HepG2 (cell line): ENCODE results near the gene U2SURP. TPM values are rescaled to one million over a fixed set of nuclear protein-coding genes. Genes with fewer than 3 reads are reported as not detected.

Experiments
- ATAC-seq: fragments of 200-7000 bp; cut with Tn5 transposase; 3 replicates; pipeline ENCODE4 v1.9.1; 2020; ENCODE audit warnings: mild to moderate bottlenecking, moderate library complexity
- Bru-seq: library from RNA; stranded (reverse); fragments of 400-500 nt; gene quantifications from one replicate; lab custom pipeline; 2021; lab: Mats Ljungman, UMichigan
- BruChase-seq, 2 experiments: library from RNA; stranded (reverse); fragments of 400-500 nt; gene quantifications; one replicate each; lab custom pipeline; 2021; lab: Mats Ljungman, UMichigan
- BruUV-seq: library from RNA; stranded (reverse); fragments of 400-500 nt; replicated peaks from 2 replicates; lab custom pipeline; 2021; lab: Mats Ljungman, UMichigan
- CTCF ChIA-PET: fragments of 300-600 bp; formaldehyde crosslinking; extraction: SDS; loops from one replicate; lab custom pipeline; 2021; ENCODE audit warnings: low total read pairs, inconsistent platforms, low intra/inter-chr PET ratio; lab: Yijun Ruan, JAX
- POLR2A ChIA-PET: fragments of 350-600 bp; sonication (Branson Sonifier 250); formaldehyde crosslinking; loops from one replicate; lab custom pipeline; 2020; ENCODE audit warnings: antibody characterized with exemption, inconsistent platforms; lab: Yijun Ruan, JAX
- DNase-seq: peaks from one replicate; pipeline ENCODE4 v3.0.0-alpha.2; 2015; ENCODE audit warnings: low spot score
- FAIRE-seq: peaks from 3 replicates; lab custom pipeline; 2011; peaks lifted over from hg19 to GRCh38; lab: Jason Lieb, UNC
- H2AFZ ChIP-seq: one replicate; pipeline ENCODE4 v1.6.1; 2011; ENCODE audit warnings: low read length, inconsistent platforms
- H3K27ac ChIP-seq: fragments of 300-600 bp; 3 replicates; pipeline ENCODE4 v1.8.0; 2011; ENCODE audit warnings: mixed run types, mild to moderate bottlenecking, mixed read lengths, low read length, inconsistent platforms; ENCODE audit not compliant: insufficient read depth; ENCODE audit errors: extremely low read length
- H3K27me3 ChIP-seq, 2 experiments: fragments of 200-600 bp in 1 of 2; 2 replicates in 1 of 2; 3 replicates in 1 of 2; pipeline versions ENCODE4 v1.6.0 to v1.8.0; 2011; ENCODE audit warnings: low read length in 2 of 2, mild to moderate bottlenecking in 2 of 2, moderate library complexity in 2 of 2, inconsistent platforms in 1 of 2; ENCODE audit not compliant: insufficient read depth in 2 of 2, control insufficient read depth in 1 of 2
- H3K36me3 ChIP-seq, 2 experiments: fragments of 200-600 bp in 1 of 2; replicated peaks in 1 of 2; 2 replicates in 1 of 2; 3 replicates in 1 of 2; pipeline versions ENCODE4 v1.5.1 to v1.8.0; 2011; ENCODE audit warnings: low read length in 2 of 2, inconsistent platforms in 1 of 2; ENCODE audit not compliant: insufficient read depth in 2 of 2, control insufficient read depth in 1 of 2
- H3K4me1 ChIP-seq: 2 replicates; pipeline ENCODE4 v1.5.1; 2012; ENCODE audit warnings: low read length, inconsistent platforms; ENCODE audit not compliant: insufficient read depth
- H3K4me2 ChIP-seq: 2 replicates; pipeline ENCODE4 v1.6.0; 2011; ENCODE audit warnings: low read depth, low read length, inconsistent platforms
- H3K4me3 ChIP-seq, 3 experiments: fragments of 200-600 bp in 1 of 3; sonication (generic), shearing (Covaris generic) in 1 of 3; replicated peaks in 1 of 3; 2 replicates each; pipeline ENCODE4 v1.5.1; 2011 to 2016; ENCODE audit warnings: low read length in 3 of 3, inconsistent platforms in 2 of 3, low read depth in 2 of 3, mild to moderate bottlenecking in 2 of 3, control low read depth in 1 of 3, mixed read lengths in 1 of 3; ENCODE audit not compliant: insufficient read depth in 1 of 3
- H3K79me2 ChIP-seq: one replicate; pipeline ENCODE4 v1.6.1; 2011; ENCODE audit warnings: low read length, inconsistent platforms; ENCODE audit not compliant: insufficient read depth
- H3K9ac ChIP-seq: 2 replicates; pipeline ENCODE4 v1.6.0; 2011; ENCODE audit warnings: mild to moderate bottlenecking, low read depth, low read length, inconsistent platforms; ENCODE audit not compliant: insufficient read depth
- H3K9me3 ChIP-seq: 2 replicates; pipeline ENCODE4 v1.5.1; 2012; ENCODE audit warnings: mild to moderate bottlenecking, low read length
- H4K20me1 ChIP-seq: 2 replicates; pipeline ENCODE4 v1.6.0; 2011; ENCODE audit warnings: inconsistent platforms, mild to moderate bottlenecking, low read length, moderate library complexity; ENCODE audit not compliant: insufficient read depth
- ATF7-NPFF ChIP-seq: sonication (generic); formaldehyde crosslinking; IDR thresholded peaks from 2 replicates; pipeline ENCODE4 v1.8.1; 2023; ENCODE audit warnings: mild to moderate bottlenecking, low read depth, missing genetic modification reagents, moderate library complexity
- KLF6 ChIP-seq: IDR thresholded peaks from 2 replicates; pipeline ENCODE4 v1.8.0; 2016; ENCODE audit warnings: missing biosample characterization, missing genetic modification reagents
- MBD4 ChIP-seq: IDR thresholded peaks from 2 replicates; pipeline ENCODE4 v1.6.1; 2012; ENCODE audit warnings: low read length, inconsistent platforms, borderline replicate concordance
- MED1 ChIP-seq: sonication (generic); formaldehyde crosslinking; IDR thresholded peaks from 2 replicates; pipeline ENCODE4 v1.4.0; 2020; ENCODE audit warnings: missing genetic modification reagents
- NAIF1 ChIP-seq: sonication (generic); formaldehyde crosslinking; IDR thresholded peaks from 2 replicates; pipeline ENCODE4 v1.5.0; 2020; ENCODE audit warnings: mild to moderate bottlenecking, missing genetic modification reagents, borderline replicate concordance
- NONO ChIP-seq, 2 experiments: fragments of 450-650 bp in 1 of 2; sonication (generic) in 1 of 2; formaldehyde crosslinking in 1 of 2; IDR thresholded peaks in 1 of 2; conservative IDR thresholded peaks in 1 of 2; 2 replicates each; pipeline versions ENCODE4 v1.6.1 to v1.8.0; 2017 to 2022; ENCODE audit warnings: mild to moderate bottlenecking in 1 of 2, missing genetic modification reagents in 1 of 2, moderate library complexity in 1 of 2
- PAX8 ChIP-seq: sonication (generic); formaldehyde crosslinking; IDR thresholded peaks from 2 replicates; pipeline ENCODE4 v1.8.0; 2022; ENCODE audit warnings: mild to moderate bottlenecking, missing genetic modification reagents, borderline replicate concordance
- SIN3B ChIP-seq: fragments of 150-350 bp; IDR thresholded peaks from 2 replicates; pipeline ENCODE4 v1.6.1; 2014; ENCODE audit warnings: low read length
- SRSF9 ChIP-seq: fragments of 200-400 bp; formaldehyde crosslinking; IDR thresholded peaks from 2 replicates; pipeline ENCODE4 v1.6.1; 2018; ENCODE audit warnings: borderline replicate concordance, mild to moderate bottlenecking, low read depth, low read length; ENCODE audit not compliant: insufficient read depth, poor library complexity, severe bottlenecking
- ZFP41 ChIP-seq: sonication (generic); formaldehyde crosslinking; IDR thresholded peaks from 2 replicates; pipeline ENCODE4 v1.4.0; 2020; ENCODE audit warnings: mild to moderate bottlenecking, missing genetic modification reagents, borderline replicate concordance
- ZNF180 ChIP-seq: sonication (generic); formaldehyde crosslinking; IDR thresholded peaks from 2 replicates; pipeline ENCODE4 v1.4.0; 2020; ENCODE audit warnings: low read depth, missing genetic modification reagents, borderline replicate concordance
- WGBS: methylation state at CpG from one replicate; pipeline ENCODE4 v1.1.6; 2017; ENCODE audit warnings: low lambda C conversion rate; 5-methylcytosine and 5-hydroxymethylcytosine counted together
- in situ Hi-C: cut with HindIII; loops from 2 replicates; pipeline ENCODE4 v1.10.0; 2017; ENCODE audit warnings: low pct_unique_long_range_greater_than_20kb; ENCODE audit not compliant: extremely low pct_ligation_motif_present
- intact Hi-C: fragments of 100-400 bp; cut with micrococcal nuclease; formaldehyde crosslinking; loops from one replicate; pipeline ENCODE4 v1.10.0; 2022; ENCODE audit not compliant: unreplicated experiment
- long read RNA-seq, 2 experiments: library from RNA in 1 of 2; library from polyadenylated mRNA in 1 of 2; stranded (forward) in 1 of 2; unstranded in 1 of 2; transcript quantifications; one replicate each; pipeline ENCODE4 v2.0.0, GENCODE V29; 2019 to 2022
- polyA minus RNA-seq, 3 experiments: library from RNA; depleted of rRNA, polyadenylated mRNA; stranded (reverse); fragments of >200 nt; gene quantifications; 2 replicates each; pipeline ENCODE4 v1.2.3, GENCODE V29; 2011; ENCODE audit warnings: low replicate concordance in 1 of 3
- polyA plus RNA-seq, 8 experiments: library from polyadenylated mRNA; depleted of rRNA in 3 of 8; stranded (reverse) in 7 of 8; unstranded in 1 of 8; fragments of >200 nt; fragmentation: Illumina TruSeq in 4 of 8; extraction: Trizol in 4 of 8; gene quantifications; 2 replicates each; pipeline versions ENCODE4 v1.2.1 to v1.2.3, GENCODE V29; 2011 to 2016; ENCODE audit warnings: low read depth in 4 of 8, missing spikeins in 1 of 8, mixed read lengths in 1 of 8; ENCODE audit not compliant: insufficient read depth in 1 of 8
- total RNA-seq, 5 experiments: library from RNA; depleted of rRNA; stranded (reverse); fragments of >200 nt; fragmentation: Illumina TruSeq; extraction: Trizol; gene quantifications; 2 replicates each; pipeline ENCODE4 v1.2.3, GENCODE V29; 2016; ENCODE audit warnings: low read depth in 1 of 5
- TF ChIP-seq, protein P1 (sequence below): IDR thresholded peaks from 2 replicates; pipeline ENCODE4 v1.6.1; 2016
- TF ChIP-seq, protein P2 (sequence below): sonication (generic); formaldehyde crosslinking; IDR thresholded peaks from 2 replicates; pipeline ENCODE4 v1.4.0; 2020; ENCODE audit warnings: missing genetic modification reagents
- TF ChIP-seq, protein P3 (sequence below): sonication (generic); formaldehyde crosslinking; IDR thresholded peaks from 2 replicates; pipeline ENCODE4 v1.4.0; 2020; ENCODE audit warnings: low read depth, mild to moderate bottlenecking, missing genetic modification reagents

Gene U2SURP
- total RNA-seq (2016; rRNA removed; fragmentation: Illumina TruSeq; extraction: Trizol) (173 and 250 TPM in 2 replicates), polyA plus RNA-seq (2011; rRNA removed) (41.3 and 55.9 TPM in 2 replicates), polyA minus RNA-seq (2011; rRNA and poly(A)+ RNA removed; ENCODE audit: low replicate concordance) (58.3 and 119 TPM in 2 replicates), Bru-seq, nascent RNA (percentile 96 among the genes with signal in this experiment), BruChase-seq, experiment 1, labeled RNA remaining after a 6-hour chase (percentile 94 among the genes with signal in this experiment), BruChase-seq, experiment 2, labeled RNA remaining after a 2-hour chase (percentile 96 among the genes with signal in this experiment)
- total RNA-seq (2016; cell fraction: cytosol; rRNA removed; fragmentation: Illumina TruSeq; extraction: Trizol; ENCODE audit: low read depth): 14.1 and 18.4 TPM in 2 replicates
- 173 and 234 TPM in 2 replicates for total RNA-seq (2016; cell fraction: insoluble cytoplasmic fraction; rRNA removed; fragmentation: Illumina TruSeq; extraction: Trizol)
- 38.5 and 45.7 TPM in 2 replicates for total RNA-seq (2016; cell fraction: membrane; rRNA removed; fragmentation: Illumina TruSeq; extraction: Trizol)
- total RNA-seq (2016; cell fraction: nucleus; rRNA removed; fragmentation: Illumina TruSeq; extraction: Trizol): 249 and 251 TPM in 2 replicates
- 8.6 and 12.8 TPM in 2 replicates for polyA plus RNA-seq (2011; cell fraction: cytosol; rRNA removed)
- polyA plus RNA-seq (2011; cell fraction: nucleus; rRNA removed): 39.7 and 59.0 TPM in 2 replicates
- 63.0 and 109 TPM in 2 replicates for polyA plus RNA-seq (2012)
- 3.4 and 3.6 TPM in 2 replicates for polyA plus RNA-seq (2016; cell fraction: cytosol; fragmentation: Illumina TruSeq; extraction: Trizol; ENCODE audit: low read depth)
- polyA plus RNA-seq (2016; cell fraction: insoluble cytoplasmic fraction; fragmentation: Illumina TruSeq; extraction: Trizol; ENCODE audit: low read depth): 156 and 157 TPM in 2 replicates
- 9.2 and 11.6 TPM in 2 replicates for polyA plus RNA-seq (2016; cell fraction: membrane; fragmentation: Illumina TruSeq; extraction: Trizol; ENCODE audit: low read depth)
- polyA plus RNA-seq (2016; cell fraction: nucleus; fragmentation: Illumina TruSeq; extraction: Trizol; ENCODE audit: insufficient read depth, low read depth): 227 and 232 TPM in 2 replicates
- 33.5 and 35.1 TPM in 2 replicates for polyA minus RNA-seq (2011; cell fraction: cytosol; rRNA and poly(A)+ RNA removed)
- 254 and 272 TPM in 2 replicates for polyA minus RNA-seq (2011; cell fraction: nucleus; rRNA and poly(A)+ RNA removed)
- long read RNA-seq, experiment 1, full-length matches to known transcripts: 19 of 66 reads
- long read RNA-seq, experiment 1, partial matches to known transcripts: 34 of 66 reads
- long read RNA-seq, experiment 1, other reads (novel, unspliced or antisense): 13 of 66 reads
- long read RNA-seq, experiment 2, partial matches to known transcripts: 13 of 44 reads
- long read RNA-seq, experiment 2, other reads (novel, unspliced or antisense): 31 of 44 reads

DNA sequence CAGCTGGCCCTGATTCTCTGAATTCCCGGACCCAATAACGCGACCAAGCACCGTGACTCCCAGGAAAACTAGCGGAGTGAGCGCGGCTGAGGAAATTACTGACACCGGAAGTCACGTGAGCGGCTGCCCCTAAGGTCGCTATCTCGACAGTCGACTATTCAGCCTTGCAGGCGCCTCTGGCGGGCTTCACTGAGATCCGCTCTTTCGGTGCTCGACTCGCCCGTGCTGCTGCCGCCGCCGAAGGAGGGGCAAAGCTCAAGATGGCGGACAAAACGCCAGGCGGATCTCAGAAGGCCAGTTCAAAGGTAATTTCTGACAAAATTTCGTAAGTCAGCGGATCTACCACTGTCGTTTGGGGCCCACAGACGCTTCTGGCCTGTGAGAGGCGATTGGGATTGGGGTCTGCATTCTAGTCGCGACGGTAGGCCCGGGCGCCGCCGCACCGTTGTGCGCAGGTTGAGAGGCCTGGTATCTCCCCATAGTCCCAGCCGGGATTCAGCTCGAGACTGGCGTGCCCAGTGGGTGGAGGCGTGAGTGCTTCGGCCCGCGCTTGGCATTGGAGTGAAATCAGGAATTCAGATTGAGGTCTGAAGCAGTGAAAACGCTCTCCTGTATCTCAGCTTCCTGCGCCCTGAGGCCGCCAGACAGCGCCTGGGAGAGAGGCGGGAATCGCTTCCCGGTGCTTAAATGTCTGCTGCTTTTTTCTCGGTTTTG lies at the start of gene U2SURP:
Gene U2SURP, plus strand, starts transcription at position 202 of the 714 bp plus-strand sequence. Its CDS starts 59 bp downstream, at position 261.
- ChIA-PET CTCF (no interaction called here), POLR2A (interaction anchor here (0.7 to 2.6 kb wide), 19 partner anchors 9 to 423 kb away, joined by 3 to 17 read pairs (median 4); partner anchors contain the start of genes ATR, PLS1 and TRPC1)
- intact Hi-C loops: loop anchor here (2.0 to 5.0 kb wide), 2 partner anchors 279 to 415 kb away; partner anchors contain the start of gene TRPC1
- Histone ChIP-seq H3K4me1 (peaks cover 60% of the 10 kb centered on the region), H3K4me3 (peak within 1 kb of the TSS; percentile 87 to 92 (median 90)), H3K9me3 (no peaks in the 10 kb centered on the region), H3K36me3 (no peaks in the 10 kb centered on the region), H3K27ac (peak within 1 kb of the TSS; percentile 89), H3K27me3 (no peaks in the 10 kb centered on the region; a peak in 1 of 5 replicates), H3K4me2 (peak within 1 kb of the TSS; percentile 92), H2AFZ (peak within 1 kb of the TSS; percentile 55), H4K20me1 (peaks cover 39% of the 10 kb centered on the region), H3K79me2 (peaks cover 60% of the 10 kb centered on the region), H3K9ac (peak within 1 kb of the TSS; percentile 94)
- in situ Hi-C loops: no loop called here
- peak; percentile 68 for FAIRE-seq
- peak; percentile 85 for ATAC-seq
- TSS peak; percentile 73 for BruUV-seq
- peak; percentile 96 for DNase-seq
- WGBS: 2% methylated on average over 18 of the region's 55 CpGs
- TF ChIP-seq ZNF180 (CRISPR knock-in tag) (no peak), ZFP41 (CRISPR knock-in tag) (no peak), PAX8 (no peak), NAIF1 (peak; percentile 84; the same call in 1 of the 2 replicates), MED1 (CRISPR knock-in tag) (peak; percentile 91), SRSF9 (no peak), SIN3B (peak; percentile 97), NONO (IDR thresholded peaks at IDR 0.05) (no peak), NONO (CRISPR knock-in tag; conservative IDR thresholded peaks at IDR 0.05) (peak; percentile 92), KLF6 (CRISPR knock-in tag) (peak; percentile 88; the same call in 1 of the 2 replicates), ATF7-NPFF (CRISPR knock-in tag) (peak; percentile 73; the same call in 1 of the 2 replicates), MBD4 (no peak; the same call in 1 of the 2 replicates)
- TF ChIP-seq, protein P1, sequence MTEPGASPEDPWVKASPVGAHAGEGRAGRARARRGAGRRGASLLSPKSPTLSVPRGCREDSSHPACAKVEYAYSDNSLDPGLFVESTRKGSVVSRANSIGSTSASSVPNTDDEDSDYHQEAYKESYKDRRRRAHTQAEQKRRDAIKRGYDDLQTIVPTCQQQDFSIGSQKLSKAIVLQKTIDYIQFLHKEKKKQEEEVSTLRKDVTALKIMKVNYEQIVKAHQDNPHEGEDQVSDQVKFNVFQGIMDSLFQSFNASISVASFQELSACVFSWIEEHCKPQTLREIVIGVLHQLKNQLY (CRISPR knock-in tag): peak; percentile 95
- TF ChIP-seq, protein P2, sequence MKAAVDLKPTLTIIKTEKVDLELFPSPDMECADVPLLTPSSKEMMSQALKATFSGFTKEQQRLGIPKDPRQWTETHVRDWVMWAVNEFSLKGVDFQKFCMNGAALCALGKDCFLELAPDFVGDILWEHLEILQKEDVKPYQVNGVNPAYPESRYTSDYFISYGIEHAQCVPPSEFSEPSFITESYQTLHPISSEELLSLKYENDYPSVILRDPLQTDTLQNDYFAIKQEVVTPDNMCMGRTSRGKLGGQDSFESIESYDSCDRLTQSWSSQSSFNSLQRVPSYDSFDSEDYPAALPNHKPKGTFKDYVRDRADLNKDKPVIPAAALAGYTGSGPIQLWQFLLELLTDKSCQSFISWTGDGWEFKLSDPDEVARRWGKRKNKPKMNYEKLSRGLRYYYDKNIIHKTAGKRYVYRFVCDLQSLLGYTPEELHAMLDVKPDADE (CRISPR knock-in tag): no peak
- TF ChIP-seq, protein P3, sequence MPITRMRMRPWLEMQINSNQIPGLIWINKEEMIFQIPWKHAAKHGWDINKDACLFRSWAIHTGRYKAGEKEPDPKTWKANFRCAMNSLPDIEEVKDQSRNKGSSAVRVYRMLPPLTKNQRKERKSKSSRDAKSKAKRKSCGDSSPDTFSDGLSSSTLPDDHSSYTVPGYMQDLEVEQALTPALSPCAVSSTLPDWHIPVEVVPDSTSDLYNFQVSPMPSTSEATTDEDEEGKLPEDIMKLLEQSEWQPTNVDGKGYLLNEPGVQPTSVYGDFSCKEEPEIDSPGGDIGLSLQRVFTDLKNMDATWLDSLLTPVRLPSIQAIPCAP (CRISPR knock-in tag): 0 out of 2 replicates have a peak, but pooled peaks have one; percentile 69
